GM18907 (cell line): ENCODE measurements around the gene NRDC.
A peak's percentile ranks its signal among the peaks of the same experiment; 100 is the strongest.

ENCODE experiments used
- ATAC-seq: cut with Tn5 transposase; IDR thresholded peaks from one replicate; pipeline ENCODE4 v1.9.1; 2021; ENCODE audit warnings: mild to moderate bottlenecking, moderate library complexity; ENCODE audit not compliant: unreplicated experiment

NRDC gene, protein sequence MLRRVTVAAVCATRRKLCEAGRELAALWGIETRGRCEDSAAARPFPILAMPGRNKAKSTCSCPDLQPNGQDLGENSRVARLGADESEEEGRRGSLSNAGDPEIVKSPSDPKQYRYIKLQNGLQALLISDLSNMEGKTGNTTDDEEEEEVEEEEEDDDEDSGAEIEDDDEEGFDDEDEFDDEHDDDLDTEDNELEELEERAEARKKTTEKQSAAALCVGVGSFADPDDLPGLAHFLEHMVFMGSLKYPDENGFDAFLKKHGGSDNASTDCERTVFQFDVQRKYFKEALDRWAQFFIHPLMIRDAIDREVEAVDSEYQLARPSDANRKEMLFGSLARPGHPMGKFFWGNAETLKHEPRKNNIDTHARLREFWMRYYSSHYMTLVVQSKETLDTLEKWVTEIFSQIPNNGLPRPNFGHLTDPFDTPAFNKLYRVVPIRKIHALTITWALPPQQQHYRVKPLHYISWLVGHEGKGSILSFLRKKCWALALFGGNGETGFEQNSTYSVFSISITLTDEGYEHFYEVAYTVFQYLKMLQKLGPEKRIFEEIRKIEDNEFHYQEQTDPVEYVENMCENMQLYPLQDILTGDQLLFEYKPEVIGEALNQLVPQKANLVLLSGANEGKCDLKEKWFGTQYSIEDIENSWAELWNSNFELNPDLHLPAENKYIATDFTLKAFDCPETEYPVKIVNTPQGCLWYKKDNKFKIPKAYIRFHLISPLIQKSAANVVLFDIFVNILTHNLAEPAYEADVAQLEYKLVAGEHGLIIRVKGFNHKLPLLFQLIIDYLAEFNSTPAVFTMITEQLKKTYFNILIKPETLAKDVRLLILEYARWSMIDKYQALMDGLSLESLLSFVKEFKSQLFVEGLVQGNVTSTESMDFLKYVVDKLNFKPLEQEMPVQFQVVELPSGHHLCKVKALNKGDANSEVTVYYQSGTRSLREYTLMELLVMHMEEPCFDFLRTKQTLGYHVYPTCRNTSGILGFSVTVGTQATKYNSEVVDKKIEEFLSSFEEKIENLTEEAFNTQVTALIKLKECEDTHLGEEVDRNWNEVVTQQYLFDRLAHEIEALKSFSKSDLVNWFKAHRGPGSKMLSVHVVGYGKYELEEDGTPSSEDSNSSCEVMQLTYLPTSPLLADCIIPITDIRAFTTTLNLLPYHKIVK

DNA sequence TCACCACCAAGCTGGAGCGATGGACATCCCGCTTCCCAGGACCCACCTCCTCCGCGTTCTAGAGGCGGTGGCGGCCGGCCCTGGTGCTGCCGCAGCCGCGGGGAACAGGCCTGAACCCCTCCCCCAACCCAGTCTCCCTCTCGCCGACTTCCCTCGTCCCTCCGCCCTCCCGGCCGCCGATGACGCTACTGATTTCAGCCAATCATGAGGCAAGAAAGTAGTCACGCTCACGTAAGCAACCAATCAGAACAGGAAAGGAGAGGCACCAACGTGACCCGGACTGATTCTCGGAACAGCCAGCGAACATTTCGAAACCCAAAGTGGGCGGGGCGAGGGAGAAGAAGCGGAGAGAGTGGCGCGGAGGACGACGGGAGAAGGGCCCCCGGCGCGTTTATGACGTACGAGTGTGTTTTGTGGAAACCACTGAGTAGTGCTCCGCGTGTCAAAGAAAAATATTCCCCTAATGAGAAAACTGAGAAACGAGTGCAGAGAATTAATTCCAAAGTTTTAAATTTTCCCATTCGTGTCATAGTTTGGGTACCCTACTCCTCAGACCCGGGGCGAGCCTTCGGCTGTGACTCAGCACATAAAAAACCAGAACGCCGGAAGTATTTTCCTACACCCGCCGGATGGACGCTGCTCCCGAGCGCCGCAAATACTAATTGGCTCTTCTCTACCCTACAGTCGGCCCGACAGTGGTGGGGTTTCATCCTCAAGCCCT is at the start of gene NRDC:
TSS of gene NRDC (minus strand) at position 112 of the 721 bp plus-strand sequence. CDS start 112 bp downstream, outside the sequence.
- peak; percentile 95 for ATAC-seq

DNA sequence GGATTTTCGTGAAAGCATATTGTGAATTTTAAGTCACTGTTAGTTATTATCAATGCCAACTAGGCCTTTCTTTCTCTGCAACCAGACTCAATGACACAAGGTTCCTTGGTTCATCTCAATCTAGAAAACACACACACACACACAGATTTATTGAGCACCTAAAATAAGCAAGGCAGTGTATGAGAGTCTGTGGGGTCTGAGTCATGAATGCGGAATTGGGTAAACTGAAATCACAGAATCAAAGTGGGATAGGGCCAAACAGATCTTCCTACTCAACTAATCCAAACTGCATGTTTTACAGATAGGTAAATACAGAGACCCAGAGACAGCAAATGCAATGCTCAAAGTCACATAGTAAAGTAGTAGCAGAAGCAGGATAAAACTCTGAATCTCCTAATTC is 48.5 kb upstream of the NRDC start:
- no peak for ATAC-seq

DNA sequence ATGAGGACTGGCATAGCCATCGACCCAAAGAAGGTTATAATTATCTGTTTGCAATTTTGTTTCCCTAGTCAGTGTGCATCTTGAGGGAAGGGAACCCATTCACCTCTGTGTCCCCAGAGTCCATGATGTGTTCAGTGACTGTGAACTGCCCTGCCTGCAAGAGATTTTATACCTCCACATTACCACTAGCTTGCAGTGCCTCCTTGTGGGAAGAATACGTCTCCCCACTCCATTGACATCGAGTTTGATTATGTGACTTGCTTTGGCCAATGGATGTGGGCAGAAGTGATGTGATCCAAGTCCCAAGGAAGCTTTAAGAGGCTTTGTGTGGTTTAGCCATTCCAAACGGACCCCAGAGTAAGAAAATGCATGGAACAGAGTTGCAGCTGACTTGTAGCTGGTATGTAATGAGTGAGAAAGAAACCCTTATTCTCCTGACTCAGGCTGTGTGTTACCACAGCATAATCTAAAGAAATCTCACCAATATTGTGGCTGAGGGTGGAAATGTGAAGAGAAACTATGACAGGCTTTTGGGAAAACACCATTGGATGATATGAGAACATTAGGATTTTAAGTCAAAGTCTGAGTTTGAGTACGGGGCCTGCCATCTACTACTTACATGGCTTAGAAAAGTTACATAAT is 47.8 kb upstream of the NRDC start:
- ATAC-seq: no peak

DNA sequence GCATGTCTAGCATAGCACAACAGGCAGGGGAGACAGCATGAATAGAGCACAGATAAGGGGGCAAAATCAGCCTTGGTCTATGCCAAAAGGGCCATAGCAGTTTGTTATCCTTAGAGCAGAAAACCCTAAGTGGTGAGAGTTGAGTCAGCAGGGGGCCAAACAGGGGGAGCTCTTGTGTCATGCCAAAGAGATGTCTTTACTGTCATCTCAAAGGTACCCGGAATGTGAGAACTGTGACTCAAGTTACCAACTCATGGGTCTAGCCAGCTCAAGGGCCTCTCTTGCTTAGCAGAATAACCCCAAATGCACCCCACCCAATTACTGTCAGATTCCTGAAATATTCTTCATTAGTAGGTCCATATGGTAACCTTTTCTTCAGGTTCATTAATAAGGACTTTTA is 45.9 kb upstream of the NRDC start:
- ATAC-seq: no peak

DNA sequence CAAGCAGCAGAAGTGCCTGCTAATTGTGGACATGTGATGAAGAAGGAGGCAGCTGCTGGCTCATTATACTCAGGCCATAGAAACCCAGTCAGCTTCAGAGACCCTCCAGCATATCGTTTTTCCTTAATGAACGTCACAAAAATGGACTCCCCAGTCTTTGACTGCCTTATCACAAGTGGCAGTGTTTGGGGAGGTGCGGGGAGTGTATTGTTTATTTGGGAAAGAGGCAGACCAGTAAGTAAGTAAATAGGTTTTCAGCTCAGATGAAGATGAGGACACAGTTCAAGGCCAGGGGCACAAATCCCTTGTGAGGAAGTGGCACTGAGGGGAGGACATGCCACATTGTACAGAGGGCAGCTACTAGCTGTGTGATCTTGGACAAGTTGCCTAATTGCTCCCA is 43.5 kb upstream of the NRDC start:
- ATAC-seq: no peak

DNA sequence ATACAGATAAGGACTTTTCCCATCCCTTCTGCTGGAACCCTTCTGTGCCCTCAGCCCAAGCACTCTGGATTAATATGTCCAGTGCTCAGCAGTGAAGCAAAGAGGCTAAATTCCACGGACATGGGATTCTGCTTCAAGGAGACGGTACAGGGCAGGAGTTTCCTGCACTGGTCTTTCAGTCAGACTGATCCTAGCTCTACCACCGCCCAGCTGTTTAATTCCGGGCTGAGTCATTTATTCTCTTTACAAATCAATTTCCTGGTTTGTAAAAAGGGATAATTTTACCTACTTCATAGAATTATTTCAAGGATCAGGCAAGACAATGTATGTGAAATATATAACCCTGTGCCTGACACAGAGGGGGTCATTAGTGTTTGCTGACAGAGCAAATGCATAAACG is 41.6 kb upstream of the NRDC start:
- no peak for ATAC-seq

DNA sequence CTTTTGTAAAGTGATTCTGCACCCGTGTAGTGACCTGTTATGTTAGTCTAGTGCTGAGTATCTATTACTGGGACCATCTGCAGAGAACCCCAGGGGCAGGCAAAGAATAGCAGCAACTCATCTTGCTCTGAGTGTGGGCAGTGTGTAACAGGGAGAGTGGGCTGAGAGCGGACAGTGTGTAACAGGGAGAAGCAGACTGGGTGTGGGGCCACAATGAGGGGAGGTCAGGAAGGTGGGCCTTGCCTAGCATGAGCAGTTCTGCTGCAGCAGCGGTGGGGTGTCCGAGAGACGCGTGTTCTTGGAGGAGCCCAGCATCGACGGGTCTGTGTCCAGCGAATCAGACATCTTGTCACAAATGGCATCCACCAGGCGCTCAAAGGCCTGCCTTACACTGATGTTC is 41.2 kb upstream of the NRDC start:
- no peak for ATAC-seq

DNA sequence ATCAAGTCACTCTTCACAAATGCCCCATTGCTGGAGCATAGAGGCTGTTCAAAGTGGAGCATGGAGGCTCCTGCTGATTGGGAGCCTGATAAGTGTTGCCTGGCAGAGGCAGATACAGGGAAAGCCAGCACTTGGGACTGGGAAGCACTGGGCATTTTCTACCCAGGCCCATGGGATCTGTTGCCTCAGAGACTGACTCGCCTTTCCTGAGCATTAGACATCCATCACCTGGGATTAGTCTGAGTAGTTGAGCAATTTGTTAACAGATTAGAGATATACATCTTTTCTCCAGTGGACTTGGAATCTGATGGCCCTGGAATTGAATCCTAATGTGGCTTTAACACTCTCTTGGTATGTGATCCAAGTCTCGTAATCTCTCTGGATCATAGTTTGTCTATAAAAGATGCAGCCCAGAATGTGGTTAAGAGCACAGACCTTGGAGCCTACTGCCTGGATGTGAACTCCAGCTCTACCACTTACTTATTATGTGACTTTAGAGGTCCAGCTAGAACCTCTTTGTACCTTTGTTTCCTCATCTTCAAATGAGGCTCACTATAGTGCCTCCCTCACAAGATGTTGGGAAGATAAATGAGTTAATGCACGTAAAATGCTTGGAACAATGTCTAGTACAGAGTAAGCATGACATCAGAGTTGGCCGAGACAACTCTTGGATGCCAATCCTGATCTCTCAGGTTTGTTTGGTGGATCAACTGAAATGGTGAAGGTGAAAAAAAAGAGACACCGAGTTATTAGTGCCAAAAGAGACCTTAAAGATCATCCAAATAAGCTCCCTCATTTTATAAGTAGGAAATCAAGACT is 38.3 kb upstream of the NRDC start:
- ATAC-seq: no peak

DNA sequence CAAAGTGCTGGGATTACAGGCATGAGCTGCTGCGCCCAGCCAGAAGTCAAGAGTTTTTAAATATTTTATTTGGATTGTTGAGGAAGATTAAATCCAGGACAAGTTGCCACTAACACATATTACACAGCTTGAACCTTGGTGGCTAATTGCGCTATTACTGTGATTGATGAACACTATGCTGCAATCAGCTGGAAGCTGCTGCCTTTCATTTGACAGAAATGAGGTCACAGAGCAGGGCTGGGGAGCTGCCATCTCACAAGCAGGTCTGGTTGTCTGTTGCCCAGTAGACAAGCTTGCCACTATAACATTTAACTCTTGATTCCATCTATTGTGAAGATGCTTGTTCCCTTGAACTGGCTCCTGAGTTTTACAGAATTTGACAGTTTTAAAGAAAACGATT is 37.4 kb upstream of the NRDC start:
- ATAC-seq: no peak

DNA sequence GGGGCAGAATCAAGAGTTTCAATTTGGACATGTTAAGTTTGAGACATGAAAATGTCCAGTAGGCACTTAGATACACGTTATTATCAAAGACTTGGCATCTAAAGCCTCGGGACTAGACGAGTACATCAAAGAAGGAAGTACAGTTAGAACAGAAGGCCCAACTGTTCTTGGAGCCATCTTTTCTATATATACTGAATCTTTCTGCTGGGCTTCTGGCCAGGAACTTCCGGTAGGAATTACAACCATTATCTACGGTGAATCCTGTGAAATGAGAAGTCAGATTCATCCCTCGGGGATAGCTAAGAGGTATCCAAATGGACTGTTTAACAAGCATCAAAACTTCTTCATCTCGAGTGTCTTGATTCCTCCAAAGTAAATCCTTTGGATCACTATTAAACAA is 34.4 kb upstream of the NRDC start:
- no peak for ATAC-seq

DNA sequence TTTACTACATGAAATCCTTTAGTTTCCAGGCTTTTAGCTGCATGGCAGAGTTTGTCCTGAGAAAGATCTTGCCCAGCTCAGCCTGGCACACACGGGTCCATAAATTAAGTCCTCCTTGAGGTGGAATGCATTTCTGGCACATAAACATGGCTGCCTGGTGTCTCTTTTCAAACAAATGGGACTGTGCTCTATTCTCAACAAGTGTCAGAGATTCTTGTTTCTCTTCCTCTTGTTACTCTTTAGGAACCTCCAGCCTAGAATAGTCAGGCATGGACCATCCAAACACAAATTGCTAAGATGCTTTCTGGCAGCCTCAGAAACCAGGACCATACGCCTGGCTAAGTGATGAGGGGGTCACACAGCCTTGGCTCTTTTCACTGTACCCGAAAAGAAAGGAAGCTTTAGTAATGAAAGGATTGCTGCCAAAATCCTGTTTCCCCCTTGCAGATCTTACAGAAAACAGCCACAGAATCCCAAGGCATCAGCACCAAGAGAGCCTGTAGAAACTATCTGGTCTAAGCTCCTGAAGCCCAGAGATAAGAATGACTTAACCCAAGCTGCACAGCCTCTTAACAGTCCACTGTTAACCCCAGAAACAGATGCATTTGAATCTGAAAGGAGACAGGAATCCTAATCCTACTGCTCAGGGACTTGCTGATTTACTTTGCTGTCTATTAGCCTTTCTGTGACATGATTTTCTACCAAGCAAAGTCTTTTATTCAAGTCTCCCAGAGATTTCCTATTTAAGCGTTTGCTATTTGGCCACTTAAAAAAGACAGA is 31.9 kb upstream of the NRDC start:
- ATAC-seq: no peak

DNA sequence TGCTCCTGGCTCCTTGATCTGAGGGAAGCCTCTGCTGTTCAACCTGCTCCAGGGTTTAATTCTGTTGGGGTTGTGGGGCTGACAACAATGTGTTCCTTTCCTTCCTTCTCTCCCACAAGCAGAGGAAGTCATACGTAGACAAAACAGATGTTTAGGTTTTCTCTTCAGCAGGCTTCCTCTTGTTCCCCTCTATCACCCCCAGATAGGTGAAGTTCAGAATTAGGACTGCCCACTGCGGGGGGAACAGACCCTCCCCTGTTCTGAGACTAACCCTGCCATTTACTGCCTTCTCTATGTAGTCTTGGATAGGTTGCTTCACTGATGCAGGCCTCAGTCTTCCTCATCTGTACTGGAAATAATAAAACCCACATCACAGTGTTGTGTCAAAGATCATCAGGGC is 30.0 kb upstream of the NRDC start:
- no peak for ATAC-seq

DNA sequence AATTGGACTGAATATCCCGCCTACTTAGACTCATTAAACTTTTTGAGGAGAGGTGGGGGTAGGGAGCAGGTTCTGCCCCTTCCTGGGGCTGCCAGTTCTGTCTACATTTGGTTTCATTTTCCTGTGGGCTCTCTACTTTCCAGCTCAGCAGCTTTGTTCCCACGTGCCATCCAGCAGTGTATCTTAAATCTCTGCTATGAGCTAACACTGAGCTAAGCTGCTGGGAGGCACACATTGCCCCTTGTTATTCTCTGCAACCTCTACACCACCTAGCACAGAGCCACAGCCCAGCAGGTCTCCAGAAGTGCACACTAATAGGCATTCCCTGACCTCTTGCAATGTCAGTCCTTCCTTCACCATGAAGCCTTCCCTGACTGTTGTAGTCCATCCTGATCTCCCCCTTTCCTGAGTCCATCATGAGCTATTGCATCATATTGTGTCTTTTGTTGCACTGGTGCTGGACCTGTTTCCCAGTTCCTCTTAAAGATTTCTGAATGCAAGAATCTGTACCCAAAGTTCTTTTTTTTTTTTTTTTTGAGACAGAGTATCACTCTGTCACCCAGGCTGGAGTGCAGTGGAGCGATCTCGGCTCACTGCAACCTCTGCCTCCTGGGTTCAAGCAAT is 28.7 kb upstream of the NRDC start:
- ATAC-seq: no peak

DNA sequence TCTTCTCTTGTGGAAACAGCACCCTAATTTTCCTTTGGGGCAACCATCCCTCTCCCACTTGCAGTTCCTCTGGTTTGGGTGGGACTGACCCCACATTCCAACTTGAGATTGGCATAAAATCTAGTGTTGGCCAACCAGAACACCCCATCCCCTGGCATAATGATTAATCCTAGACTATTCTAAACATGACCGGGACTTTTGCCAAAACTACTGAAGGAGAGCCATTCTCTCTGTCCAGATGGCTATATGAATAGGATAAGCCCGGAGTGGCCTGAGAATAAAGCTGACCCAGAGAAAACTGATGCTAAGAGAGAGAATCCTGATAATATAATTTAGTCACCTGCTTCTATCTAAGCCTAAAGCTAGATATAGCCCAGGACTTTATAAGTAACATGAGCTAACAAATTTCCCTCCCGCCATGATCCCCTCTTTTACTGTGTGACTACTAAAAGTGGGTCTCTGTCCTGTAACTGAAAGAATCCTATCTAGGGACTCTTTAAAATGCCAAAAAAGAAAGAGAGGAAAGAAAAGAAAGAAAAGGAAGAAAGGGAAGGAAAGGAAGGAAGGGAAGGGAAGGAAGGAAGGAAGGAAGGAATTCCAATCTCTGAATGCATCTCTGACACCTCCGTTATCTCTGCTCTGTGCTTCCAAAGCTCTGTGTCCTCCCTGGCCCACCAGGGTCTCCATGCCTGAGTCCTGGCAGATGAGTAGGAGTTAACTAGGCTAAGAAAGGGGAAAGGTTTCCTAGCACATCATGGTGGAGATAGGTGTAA is 28.0 kb upstream of the NRDC start:
- ATAC-seq: no peak

DNA sequence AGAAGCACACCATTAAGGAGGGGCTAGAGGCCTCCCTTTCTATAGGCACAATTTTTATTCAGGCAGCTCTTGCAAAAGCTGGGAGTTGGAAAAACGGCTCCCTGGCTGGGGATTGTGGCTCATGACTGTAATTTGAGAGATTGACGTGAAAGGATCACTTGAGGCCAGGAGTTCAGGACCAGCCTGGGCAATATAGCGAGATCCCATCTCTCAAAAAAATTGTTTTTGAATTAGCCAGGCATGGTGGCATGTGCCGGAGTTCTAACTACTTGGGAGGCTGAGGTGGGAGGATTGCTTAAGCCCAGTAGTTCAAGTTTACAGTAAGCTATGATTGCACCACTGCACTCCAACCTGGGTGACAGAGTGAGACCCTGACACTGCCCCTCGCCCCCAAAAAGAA is 23.9 kb upstream of the NRDC start:
- ATAC-seq: no peak

DNA sequence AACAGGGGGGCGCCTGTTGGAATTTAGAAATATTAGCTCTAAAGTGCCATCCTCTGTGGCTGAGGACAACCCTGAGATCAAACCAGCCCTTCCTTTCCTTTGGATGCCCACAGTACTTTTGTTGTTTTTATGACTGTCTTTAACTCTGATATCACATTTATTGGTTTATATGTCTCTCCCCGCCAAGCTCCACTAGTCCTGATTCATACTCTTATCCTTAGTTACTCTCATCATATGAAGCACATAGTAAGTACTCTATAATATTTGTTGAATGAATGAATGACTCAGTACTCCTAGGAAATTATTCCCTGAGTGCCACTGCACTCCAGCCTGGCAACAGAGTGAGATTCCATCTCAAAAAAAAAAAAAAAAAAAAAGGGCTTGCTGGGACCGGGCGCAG is 22.6 kb upstream of the NRDC start:
- ATAC-seq: no peak

DNA sequence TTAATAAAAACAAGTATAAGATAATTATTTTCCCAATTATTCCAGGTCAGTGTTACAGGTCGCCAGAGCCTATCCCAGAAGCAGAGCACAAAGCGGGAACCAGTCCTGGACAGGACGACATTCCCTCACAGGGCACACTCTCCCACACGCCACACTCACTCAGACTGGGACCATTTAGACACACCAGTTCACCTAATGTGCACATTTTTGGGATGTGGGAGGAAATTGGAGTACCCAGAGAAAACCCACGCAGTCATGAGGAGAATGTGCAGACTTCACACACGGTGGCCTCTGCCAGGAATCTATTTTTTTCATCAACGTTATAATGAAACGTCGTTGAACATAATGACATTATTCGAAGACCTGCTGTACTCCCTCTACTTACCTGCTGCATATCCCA is 20.5 kb upstream of the NRDC start:
- no peak for ATAC-seq
